Naive B cell (primary cell): ENCODE results near the gene RAB24. TPM values are rescaled to one million over a fixed set of nuclear protein-coding genes. Genes with fewer than 3 reads are reported as not detected.

Experiments used
- ATAC-seq, 2 donors: fragments of 150-1000 bp; cut with Tn5 transposase; 2 replicates each; pipeline ENCODE4 v1.10.0; 2021; ENCODE audit warnings: low read depth in 2 of 2, mild to moderate bottlenecking in 2 of 2, moderate library complexity in 2 of 2
- DNase-seq: peaks from one replicate; pipeline ENCODE4 v3.0.0; 2022
- H3K27ac Mint-ChIP-seq, 6 donors: one replicate each; pipeline ENCODE4 v1.8.0; 2020 to 2022; ENCODE audit warnings: mild to moderate bottlenecking in 6 of 6, mixed read lengths in 6 of 6, moderate library complexity in 5 of 6, inconsistent platforms in 2 of 6
- H3K27me3 Mint-ChIP-seq, 3 donors: one replicate each; pipeline ENCODE4 v1.8.0; 2021 to 2022; ENCODE audit warnings: mixed read lengths in 3 of 3, mild to moderate bottlenecking in 1 of 3
- H3K36me3 Mint-ChIP-seq, 2 donors: one replicate each; pipeline ENCODE4 v1.8.0; 2020 to 2022; ENCODE audit warnings: mixed read lengths in 2 of 2, inconsistent platforms in 1 of 2, mild to moderate bottlenecking in 1 of 2
- H3K4me1 Mint-ChIP-seq, 3 donors: one replicate each; pipeline ENCODE4 v1.8.0; 2020 to 2022; ENCODE audit warnings: mixed read lengths in 3 of 3, inconsistent platforms in 1 of 3, mild to moderate bottlenecking in 1 of 3, moderate library complexity in 1 of 3
- H3K4me3 Mint-ChIP-seq, 8 donors: one replicate each; pipeline ENCODE4 v1.8.0; 2020 to 2022; ENCODE audit warnings: mild to moderate bottlenecking in 8 of 8, mixed read lengths in 8 of 8, moderate library complexity in 8 of 8, inconsistent platforms in 2 of 8
- H3K9me3 Mint-ChIP-seq, 7 donors: one replicate each; pipeline ENCODE4 v1.8.0; 2020 to 2022; ENCODE audit warnings: mixed read lengths in 7 of 7, mild to moderate bottlenecking in 5 of 7, inconsistent platforms in 2 of 7, moderate library complexity in 1 of 7
- polyA plus RNA-seq, 6 donors: library from polyadenylated mRNA; unstranded; fragments of 300-500 nt; fragmentation: Illumina TruSeq; gene quantifications; one replicate each; pipeline ENCODE4 v1.2.3, GENCODE V29; 2021; ENCODE audit warnings: low read depth in 6 of 6

Gene RAB24
- polyA plus RNA-seq, 6 donors from 2014 or later = 33.0 to 79.5 (median 47.3) TPM

DNA sequence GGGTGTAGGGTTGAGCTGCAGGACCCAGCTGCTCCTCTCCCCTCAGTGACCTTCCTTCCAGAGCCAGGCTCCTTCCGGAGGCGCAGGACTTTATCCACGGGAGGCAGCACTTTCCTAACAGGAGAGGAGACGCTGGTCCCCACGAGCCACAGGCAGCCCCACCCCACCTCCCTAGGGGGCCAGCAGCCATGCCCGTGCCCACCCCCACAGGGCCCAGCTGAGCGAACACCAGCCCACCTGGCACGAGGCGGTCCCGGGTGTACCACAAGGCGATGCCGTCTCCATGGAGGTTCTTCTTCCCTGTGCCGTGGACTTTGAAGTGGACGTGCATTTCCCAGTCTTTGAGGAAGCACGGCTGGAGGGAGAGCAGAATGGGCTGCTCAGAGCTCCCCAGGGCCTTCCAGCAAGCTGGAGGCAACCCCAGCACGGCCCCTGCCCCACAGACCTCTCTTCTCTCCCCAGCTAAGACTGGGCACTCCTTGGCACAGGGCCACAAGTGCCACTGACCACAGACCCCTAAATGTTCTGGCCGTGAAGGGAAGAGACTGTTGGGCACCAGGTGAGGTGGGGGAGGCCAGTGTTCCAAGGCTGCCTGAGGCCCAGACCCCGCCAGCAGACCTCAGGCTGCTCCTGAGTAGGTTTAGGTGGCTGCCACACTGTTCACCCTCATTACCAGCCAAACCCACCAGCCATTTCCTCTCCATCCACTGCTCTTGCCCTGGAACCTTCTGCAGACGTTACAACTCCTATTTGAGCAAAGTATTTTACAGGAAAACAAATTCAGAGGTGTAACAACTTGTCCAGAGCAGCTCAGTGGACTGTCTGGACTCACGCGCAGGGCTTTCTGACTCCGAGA, 35.0 kb upstream of the RAB24 start:
- H3K27me3 Mint-ChIP-seq = no peaks in the 10 kb centered on the region
- H3K9me3 Mint-ChIP-seq = no peaks in the 10 kb centered on the region
- peaks cover 7 to 25% of the 10 kb centered on the region in 2 donors for H3K36me3 Mint-ChIP-seq
- no peak for ATAC-seq
- H3K4me1 Mint-ChIP-seq = peaks cover 8 to 22% (median 19%) of the 10 kb centered on the region in 3 donors
- no peak overlapping the region for H3K27ac Mint-ChIP-seq
- no peak overlapping the region for H3K4me3 Mint-ChIP-seq
- DNase-seq = no peak

DNA sequence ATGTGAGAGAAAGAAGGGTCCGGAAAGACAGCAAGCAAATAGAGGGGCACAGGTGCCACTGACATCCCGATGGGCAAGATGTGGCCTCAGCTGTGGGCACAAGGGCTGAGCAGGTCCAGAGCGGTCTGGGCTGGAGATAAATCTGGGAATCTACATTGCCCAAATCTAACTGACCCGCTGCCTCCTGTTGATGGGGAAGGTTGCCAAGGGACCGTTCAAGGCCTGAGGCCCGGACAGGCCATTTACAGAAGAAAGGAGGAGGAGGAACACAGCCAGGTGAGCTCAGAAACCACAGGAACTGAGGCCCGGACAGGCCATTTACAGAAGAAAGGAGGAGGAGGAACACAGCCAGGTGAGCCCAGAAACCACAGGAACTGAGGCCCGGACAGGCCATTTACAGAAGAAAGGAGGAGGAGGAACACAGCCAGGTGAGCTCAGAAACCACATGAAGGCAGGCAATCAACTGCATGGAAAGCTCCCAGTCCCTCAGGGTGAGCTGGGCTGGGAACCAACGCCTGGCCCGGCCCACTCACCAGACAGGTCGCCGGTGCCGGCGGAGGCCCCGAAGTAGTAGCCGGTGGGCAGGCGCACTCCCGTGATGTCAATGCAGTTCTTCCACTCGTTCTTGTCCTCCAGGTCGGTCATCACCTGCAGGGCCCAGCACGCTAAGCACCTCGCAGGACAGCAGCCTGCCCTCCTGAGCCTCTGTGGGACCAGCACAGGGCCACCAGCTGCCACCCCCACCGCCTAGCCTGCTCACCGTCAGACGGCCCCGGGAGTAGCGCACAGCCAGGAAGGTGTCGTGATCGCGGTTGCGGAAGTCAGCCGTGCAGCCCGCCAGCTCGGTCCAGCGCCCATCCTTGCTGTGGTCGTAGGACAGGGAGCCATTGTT, 33.3 kb upstream of the RAB24 start:
- Mint-ChIP-seq H3K36me3 (peaks cover 7 to 25% of the 10 kb centered on the region in 2 donors), H3K27ac (peak overlapping the region in 2 of 6 donors; percentile 47 to 93), H3K27me3 (no peaks in the 10 kb centered on the region), H3K4me3 (peak overlapping the region in 1 of 8 donors; percentile 63), H3K4me1 (peaks cover 16 to 33% (median 20%) of the 10 kb centered on the region in 3 donors), H3K9me3 (no peaks in the 10 kb centered on the region)
- no peak for ATAC-seq
- no peak for DNase-seq

DNA sequence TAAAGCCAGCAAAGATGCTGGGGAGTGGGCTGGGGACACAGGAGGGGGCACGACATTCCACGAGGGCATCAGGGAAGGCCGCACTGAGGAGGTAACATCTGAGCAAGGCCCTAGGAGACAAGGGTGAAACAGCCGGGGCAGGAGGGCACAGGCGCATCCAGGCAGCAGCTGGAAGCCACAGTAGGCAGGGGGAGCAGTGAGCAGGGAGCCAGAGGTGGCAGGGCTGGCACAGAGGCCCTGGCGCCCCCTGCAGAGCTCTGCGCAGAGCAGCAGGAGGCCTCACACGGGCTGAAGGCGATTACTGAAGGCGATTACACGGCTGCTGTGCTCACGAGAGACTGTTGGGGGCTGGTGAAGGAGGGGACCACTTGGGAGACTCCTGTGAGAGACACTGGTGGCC, 32.6 kb upstream of the RAB24 start:
- Mint-ChIP-seq H3K27me3 (no peaks in the 10 kb centered on the region), H3K4me1 (peaks cover 23 to 40% (median 27%) of the 10 kb centered on the region in 3 donors), H3K9me3 (no peaks in the 10 kb centered on the region), H3K4me3 (no peak overlapping the region), H3K36me3 (peaks cover 7 to 25% of the 10 kb centered on the region in 2 donors), H3K27ac (peak overlapping the region in 3 of 6 donors; percentile 58 to 93 (median 59))
- ATAC-seq (peak; percentile 43 to 52), DNase-seq (no peak)

- peaks cover 7 to 25% of the 10 kb centered on the region in 2 donors for H3K36me3 Mint-ChIP-seq
- peaks cover 28 to 45% (median 32%) of the 10 kb centered on the region in 3 donors for H3K4me1 Mint-ChIP-seq
- no peaks in the 10 kb centered on the region for H3K27me3 Mint-ChIP-seq
These were observed 32.2 kb upstream of the RAB24 start for GRCh38 chr5:177335701-177336065.

GRCh38 chr5:177334781-177335700, 31.5 kb upstream of the RAB24 start:
- Mint-ChIP-seq H3K4me3 (peak overlapping the region in 1 of 8 donors; percentile 6), H3K27me3 (no peaks in the 10 kb centered on the region), H3K36me3 (peaks cover 7 to 24% of the 10 kb centered on the region in 2 donors), H3K27ac (peak overlapping the region in 1 of 6 donors; percentile 49), H3K4me1 (peaks cover 33 to 49% (median 37%) of the 10 kb centered on the region in 3 donors), H3K9me3 (no peaks in the 10 kb centered on the region)
- DNase-seq = no peak
- no peak for ATAC-seq

More at GRCh38 chr5:177335701-177336065, 32.2 kb upstream of the RAB24 start:
- Mint-ChIP-seq H3K27ac (peak overlapping the region in 2 of 6 donors; percentile 58 to 89), H3K4me3 (no peak overlapping the region), H3K9me3 (no peaks in the 10 kb centered on the region)
- DNase-seq = no peak
- no peak for ATAC-seq

DNA sequence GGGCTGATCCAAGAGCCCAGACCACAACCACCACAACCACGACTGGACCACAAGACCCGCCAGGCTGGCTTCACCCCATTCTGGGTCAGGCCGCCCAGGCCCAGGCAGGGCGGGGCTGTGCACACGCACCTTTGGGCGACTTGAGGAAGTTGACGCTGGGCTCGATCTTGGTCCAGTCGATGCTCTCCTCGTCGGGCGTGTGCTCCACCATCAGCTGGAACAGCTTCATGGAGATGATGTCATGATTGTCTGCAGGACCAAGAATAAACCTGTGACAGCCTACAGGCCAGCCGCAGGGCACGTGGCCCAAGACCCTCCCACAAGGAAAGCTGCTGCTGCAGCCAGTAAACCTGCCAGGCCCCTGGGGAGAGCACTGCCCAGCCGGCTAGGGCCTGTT, 30.6 kb upstream of the RAB24 start:
- Mint-ChIP-seq H3K27me3 (no peaks in the 10 kb centered on the region), H3K27ac (peak overlapping the region in 2 of 6 donors; percentile 56 to 91), H3K36me3 (peaks cover 0 to 17% of the 10 kb centered on the region in 2 donors), H3K9me3 (no peaks in the 10 kb centered on the region), H3K4me1 (peaks cover 30 to 46% (median 32%) of the 10 kb centered on the region in 3 donors), H3K4me3 (peak overlapping the region in 2 of 8 donors; percentile 3 to 5)
- ATAC-seq (no peak), DNase-seq (no peak)

GRCh38 chr5:177333420-177334154, 30.1 kb upstream of the RAB24 start:
- Mint-ChIP-seq H3K4me1 (peaks cover 30 to 46% (median 32%) of the 10 kb centered on the region in 3 donors), H3K9me3 (no peaks in the 10 kb centered on the region), H3K27me3 (no peaks in the 10 kb centered on the region), H3K36me3 (peaks cover 0 to 17% of the 10 kb centered on the region in 2 donors), H3K27ac (peak overlapping the region in 5 of 6 donors; percentile 32 to 91 (median 79)), H3K4me3 (peak overlapping the region in 3 of 8 donors; percentile 13 to 54 (median 45))
- ATAC-seq (no peak), DNase-seq (no peak)

DNA sequence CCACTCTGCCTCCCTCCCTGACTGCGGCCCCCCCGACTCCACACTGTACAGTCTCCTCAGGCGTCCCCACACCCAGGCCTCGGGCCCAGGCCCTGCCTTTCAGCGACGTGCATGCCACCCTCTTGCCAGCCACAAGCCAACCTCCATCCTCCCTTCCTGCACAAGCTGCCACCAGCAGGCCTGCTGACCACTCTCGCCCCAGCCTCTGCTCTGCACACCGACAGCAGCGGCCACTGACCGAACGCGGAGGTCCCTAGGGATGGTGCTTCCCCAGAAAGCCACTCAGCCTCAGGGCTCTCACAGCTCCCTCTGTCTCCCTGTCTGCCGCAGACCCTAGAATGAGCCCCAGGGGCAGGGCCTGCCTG, 29.4 kb upstream of the RAB24 start:
- Mint-ChIP-seq H3K27me3 (no peaks in the 10 kb centered on the region), H3K4me1 (peaks cover 30 to 46% (median 32%) of the 10 kb centered on the region in 3 donors), H3K4me3 (peak overlapping the region in 3 of 8 donors; percentile 13 to 41 (median 15)), H3K36me3 (peaks cover 0 to 17% of the 10 kb centered on the region in 2 donors), H3K9me3 (no peaks in the 10 kb centered on the region), H3K27ac (peak overlapping the region in 4 of 6 donors; percentile 72 to 90 (median 82))
- DNase-seq (no peak), ATAC-seq (no peak)

GRCh38 chr5:177332031-177332895, 28.7 kb upstream of the RAB24 start:
- Mint-ChIP-seq H3K9me3 (no peaks in the 10 kb centered on the region), H3K27me3 (no peaks in the 10 kb centered on the region), H3K36me3 (peaks cover 0 to 17% of the 10 kb centered on the region in 2 donors), H3K4me3 (peak overlapping the region in 7 of 8 donors; percentile 54 to 85 (median 70)), H3K4me1 (peaks cover 33 to 46% (median 38%) of the 10 kb centered on the region in 3 donors), H3K27ac (peak overlapping the region; percentile 64 to 96 (median 90))
- DNase-seq (peak; percentile 25), ATAC-seq (peak; percentile 49 to 58)

- peaks cover 31 to 43% (median 38%) of the 10 kb centered on the region in 3 donors for H3K4me1 Mint-ChIP-seq
- peak overlapping the region; percentile 76 to 96 (median 89) for H3K27ac Mint-ChIP-seq
- H3K4me3 Mint-ChIP-seq = peak overlapping the region in 7 of 8 donors; percentile 47 to 86 (median 70)
- H3K9me3 Mint-ChIP-seq = no peaks in the 10 kb centered on the region
- no peaks in the 10 kb centered on the region for H3K27me3 Mint-ChIP-seq
- peaks cover 0 to 12% of the 10 kb centered on the region in 2 donors for H3K36me3 Mint-ChIP-seq
- ATAC-seq = peak; percentile 70 to 71
- DNase-seq = peak; percentile 47
These were observed 27.7 kb upstream of the RAB24 start for GRCh38 chr5:177330991-177331842.
